ENCODE results near the gene PIK3AP1. TPM values are rescaled to one million over a fixed set of nuclear protein-coding genes. Genes with fewer than 3 reads are reported as not detected.

The PIK3AP1 gene
- total and polyA plus RNA-seq, 2 of the 8 experiments (the other 6 are each of a cell fraction or from before 2014, with no cell fraction given), result 1.9 to 4.5 TPM

- H3K4me2 ChIP-seq (ENCODE audit: insufficient read depth in 1 of 2, low read depth in 2 of 2, low read length in 2 of 2), result no peak overlapping the region
- no peak overlapping the region for H4K8ac ChIP-seq (ENCODE audit: extremely low read depth, insufficient read depth, low read length)
- H2AK5ac ChIP-seq (ENCODE audit: low read depth, low read length), result no peak overlapping the region
- H2BK15ac ChIP-seq (ENCODE audit: low read length), result no peak overlapping the region
- H3K14ac ChIP-seq (ENCODE audit: insufficient read length), result no peak overlapping the region
- no peak overlapping the region for H2BK20ac ChIP-seq (ENCODE audit: low read length)
- ChIA-PET POLR2A (ENCODE audit: partially characterized antibody) (no interaction called here), CTCF (ENCODE audit: partially characterized antibody) (no interaction called here)
- H3K23me2 ChIP-seq (ENCODE audit: low read depth, low read length), result no peaks in the 10 kb centered on the region; the same call in 1 of the 2 replicates
- H2BK120ac ChIP-seq (replicated peaks; ENCODE audit: low read depth, low read length), result no peak overlapping the region
- H3K9me3 ChIP-seq (ENCODE audit: insufficient read depth in 2 of 2, low read depth in 1 of 2, low read length in 1 of 2), result no peaks in the 10 kb centered on the region
- no peak overlapping the region for H3K27ac ChIP-seq (ENCODE audit: low read depth, low read length)
- H3K9ac ChIP-seq (replicated peaks in 1 of 4; ENCODE audit: extremely low read depth in 1 of 4, low read depth in 3 of 4, low read length in 3 of 4), result no peak overlapping the region
- H3K4me3 ChIP-seq (ENCODE audit: extremely low read depth in 1 of 4, insufficient read depth in 2 of 4, low read depth in 3 of 4, low read length in 4 of 4), result no peak overlapping the region
- no peak overlapping the region for H3K4ac ChIP-seq (replicated peaks; ENCODE audit: insufficient read length, low read depth, low read length)
- no peak overlapping the region for H3K56ac ChIP-seq (replicated peaks; ENCODE audit: insufficient read length, low read depth, low read length)
- H2AFZ ChIP-seq (ENCODE audit: low read length), result no peak overlapping the region
- no peak overlapping the region for H2BK12ac ChIP-seq (ENCODE audit: low read depth, low read length)
- no peaks in the 10 kb centered on the region for H4K20me1 ChIP-seq (replicated peaks in 1 of 2; ENCODE audit: control insufficient read depth in 1 of 2, insufficient read depth in 2 of 2, low read length in 2 of 2)
- H4K5ac ChIP-seq (ENCODE audit: insufficient read length, low read depth, low read length), result no peak overlapping the region
- DNase-seq (ENCODE audit: low read depth in 1 of 2, low spot score in 2 of 2) (no peak), FAIRE-seq (no peak)
- H3K79me2 ChIP-seq (ENCODE audit: control insufficient read depth in 1 of 2, insufficient read depth in 2 of 2, low read length in 2 of 2), result no peaks in the 10 kb centered on the region
- no peak overlapping the region for H3K18ac ChIP-seq (ENCODE audit: extremely low read depth, low read length)
- H3K23ac ChIP-seq (ENCODE audit: insufficient read length), result no peak overlapping the region
- H3K79me1 ChIP-seq (ENCODE audit: low read depth, low read length), result no peaks in the 10 kb centered on the region
- H3K36me3 ChIP-seq (ENCODE audit: control insufficient read depth in 2 of 4, insufficient read depth in 4 of 4, low read length in 3 of 4), result no peaks in the 10 kb centered on the region
- no peak overlapping the region for H4K91ac ChIP-seq (replicated peaks; ENCODE audit: insufficient read length, low read length)
- H2BK5ac ChIP-seq (ENCODE audit: low read depth, low read length), result no peak overlapping the region
- no peaks in the 10 kb centered on the region for H3K27me3 ChIP-seq (replicated peaks in 1 of 4; ENCODE audit: control insufficient read depth in 3 of 4, extremely low read depth in 1 of 4, insufficient read depth in 3 of 4, low read length in 3 of 4)
- H3K4me1 ChIP-seq (replicated peaks in 1 of 4; ENCODE audit: control insufficient read depth in 3 of 4, insufficient read depth in 4 of 4, low read length in 3 of 4), result no peaks in the 10 kb centered on the region
- WGBS, 2 experiments (ENCODE audit: extremely low coverage in 1 of 2, insufficient coverage in 1 of 2, insufficient read length in 1 of 2, insufficient replicate concordance in 2 of 2, low coverage in 1 of 2, low lambda C conversion rate in 2 of 2, missing lambda C conversion rate in 1 of 2), result 88% methylated on average over 1 of the region's 1 CpG; no CpG with 5 or more reads in 1 of the 2 experiments
- TF ChIP-seq SUZ12 (IDR thresholded peaks at IDR 0.05; ENCODE audit: low read length) (no peak), EGR1 (IDR thresholded peaks at IDR 0.05; ENCODE audit: borderline replicate concordance, low read depth, low read length) (no peak), ASH2L (IDR thresholded peaks at IDR 0.05; ENCODE audit: low read length) (no peak), TCF12 (IDR thresholded peaks at IDR 0.05; ENCODE audit: low read depth, low read length) (no peak), POLR2AphosphoS5 (IDR thresholded peaks at IDR 0.05; ENCODE audit: low read depth, low read length) (no peak), CBX5 (IDR thresholded peaks at IDR 0.05; ENCODE audit: low read depth, low read length) (no peak)
Measured at GRCh38 chr10:96636551-96636950, 83.8 kb downstream of the PIK3AP1 start.

Data from H1 (cell line).